ENCODE data around the gene MTMR4.

DNA sequence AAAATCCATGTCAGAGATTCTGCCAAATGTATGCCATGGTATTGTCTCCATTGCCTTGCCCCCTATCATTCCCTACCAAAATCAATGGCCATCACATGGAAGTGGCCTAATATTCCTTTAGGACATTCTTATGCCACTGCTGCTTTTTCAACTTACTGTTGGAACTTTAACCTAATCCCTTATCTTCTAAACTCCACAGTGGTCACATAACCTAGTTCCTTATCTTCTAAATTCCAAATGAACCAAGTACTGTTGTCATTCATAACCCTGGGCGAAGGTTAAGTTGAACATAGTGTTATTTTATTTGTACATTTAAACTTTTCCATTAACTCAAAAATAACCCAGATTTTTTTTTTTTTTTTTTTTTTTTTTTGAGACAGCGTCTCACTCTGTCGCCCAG is 29.8 kb downstream of the MTMR4 start:
- TF ChIP-seq, protein P1, sequence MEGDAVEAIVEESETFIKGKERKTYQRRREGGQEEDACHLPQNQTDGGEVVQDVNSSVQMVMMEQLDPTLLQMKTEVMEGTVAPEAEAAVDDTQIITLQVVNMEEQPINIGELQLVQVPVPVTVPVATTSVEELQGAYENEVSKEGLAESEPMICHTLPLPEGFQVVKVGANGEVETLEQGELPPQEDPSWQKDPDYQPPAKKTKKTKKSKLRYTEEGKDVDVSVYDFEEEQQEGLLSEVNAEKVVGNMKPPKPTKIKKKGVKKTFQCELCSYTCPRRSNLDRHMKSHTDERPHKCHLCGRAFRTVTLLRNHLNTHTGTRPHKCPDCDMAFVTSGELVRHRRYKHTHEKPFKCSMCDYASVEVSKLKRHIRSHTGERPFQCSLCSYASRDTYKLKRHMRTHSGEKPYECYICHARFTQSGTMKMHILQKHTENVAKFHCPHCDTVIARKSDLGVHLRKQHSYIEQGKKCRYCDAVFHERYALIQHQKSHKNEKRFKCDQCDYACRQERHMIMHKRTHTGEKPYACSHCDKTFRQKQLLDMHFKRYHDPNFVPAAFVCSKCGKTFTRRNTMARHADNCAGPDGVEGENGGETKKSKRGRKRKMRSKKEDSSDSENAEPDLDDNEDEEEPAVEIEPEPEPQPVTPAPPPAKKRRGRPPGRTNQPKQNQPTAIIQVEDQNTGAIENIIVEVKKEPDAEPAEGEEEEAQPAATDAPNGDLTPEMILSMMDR (conservative IDR thresholded peaks at IDR 0.05; ENCODE audit: low read depth, low read length), result no peak
- no peak for TF ChIP-seq EZH2 (IDR thresholded peaks at IDR 0.05; ENCODE audit: borderline replicate concordance, low read depth, low read length, poor library complexity, severe bottlenecking)
